K562 (cell line): Measurements from ENCODE around the gene TCP10L. TPM values are rescaled to one million over a fixed set of nuclear protein-coding genes. Genes with fewer than 3 reads are reported as not detected.
"Not testable (repeated sequence)": the region's sequence is repeated elsewhere in the genome, so short reads cannot be mapped to it uniquely, and the experiment has no call there.

Source experiments
- ATAC-seq: fragments of 200-7000 bp; cut with Tn5 transposase; 3 replicates; pipeline ENCODE4 v1.9.1; 2020; ENCODE audit warnings: moderate library complexity
- BruUV-seq: library from RNA; stranded (reverse); fragments of 400-500 nt; replicated peaks from 2 replicates; lab custom pipeline; 2021; lab: Mats Ljungman, UMichigan
- CTCF ChIA-PET: fragments of 300-600 bp; formaldehyde crosslinking; extraction: SDS; loops from one replicate; lab custom pipeline; 2021; ENCODE audit warnings: low intra/inter-chr PET ratio; lab: Yijun Ruan, JAX
- POLR2A ChIA-PET: fragments of 300-600, 350-650 bp; sonication (Branson Sonifier 250); formaldehyde crosslinking; extraction: SDS; loops from one replicate; lab custom pipeline; 2021; ENCODE audit warnings: antibody characterized with exemption, inconsistent platforms; lab: Yijun Ruan, JAX
- DNase-seq, 4 experiments: peaks; one replicate each; pipeline versions ENCODE4 v3.0.0 to v3.0.0-alpha.2; 2011 to 2018; ENCODE audit warnings: low spot score in 3 of 4, mixed read lengths in 3 of 4; ENCODE audit errors: extremely low read depth in 1 of 4
- FAIRE-seq: peaks from 2 replicates; lab custom pipeline; 2011; peaks lifted over from hg19 to GRCh38; lab: Jason Lieb, UNC
- H2AFZ ChIP-seq: 2 replicates; pipeline ENCODE4 v1.6.0; 2011; ENCODE audit warnings: low read depth, low read length, control low read depth, inconsistent platforms
- H3K27ac ChIP-seq: fragments of 200-600 bp; 3 replicates; pipeline ENCODE4 v1.8.0; 2011; ENCODE audit warnings: low read depth, mild to moderate bottlenecking, control low read depth, inconsistent platforms, low read length, moderate library complexity, mixed read lengths; ENCODE audit errors: extremely low read depth
- H3K27me3 ChIP-seq, 2 experiments: fragments of 300-600 bp in 1 of 2; 2 replicates in 1 of 2; 3 replicates in 1 of 2; pipeline versions ENCODE4 v1.6.0 to v1.8.0; 2011; ENCODE audit warnings: inconsistent platforms in 2 of 2, low read length in 2 of 2, mild to moderate bottlenecking in 1 of 2, mixed read lengths in 1 of 2, moderate library complexity in 1 of 2; ENCODE audit not compliant: control insufficient read depth in 2 of 2, insufficient read depth in 2 of 2
- H3K36me3 ChIP-seq: fragments of 300-600 bp; 3 replicates; pipeline ENCODE4 v1.8.0; 2011; ENCODE audit warnings: mild to moderate bottlenecking, low read length, inconsistent platforms; ENCODE audit not compliant: control insufficient read depth, insufficient read depth
- H3K4me1 ChIP-seq, 2 experiments: fragments of 200-600 bp in 1 of 2; replicated peaks in 1 of 2; 2 replicates in 1 of 2; 3 replicates in 1 of 2; pipeline versions ENCODE4 v1.5.1 to v1.8.0; 2011; ENCODE audit warnings: inconsistent platforms in 2 of 2, low read length in 2 of 2, mild to moderate bottlenecking in 1 of 2, mixed read lengths in 1 of 2, moderate library complexity in 1 of 2; ENCODE audit not compliant: control insufficient read depth in 2 of 2, insufficient read depth in 2 of 2
- H3K4me2 ChIP-seq: 2 replicates; pipeline ENCODE4 v1.6.1; 2011; ENCODE audit warnings: low read length, control low read depth, inconsistent platforms, mixed read lengths; ENCODE audit not compliant: insufficient read depth
- H3K4me3 ChIP-seq: fragments of 200-600 bp; sonication (generic), shearing (Covaris generic); 2 replicates; pipeline ENCODE4 v1.5.1; 2016; ENCODE audit warnings: control low read depth, inconsistent platforms
- H3K79me2 ChIP-seq: fragments of 200-600 bp; 3 replicates; pipeline ENCODE4 v1.8.0; 2011; ENCODE audit warnings: low read length, inconsistent platforms; ENCODE audit not compliant: control insufficient read depth, insufficient read depth
- H3K9ac ChIP-seq, 2 experiments: 2 replicates each; pipeline versions ENCODE4 v1.6.0 to v1.6.1; 2011; ENCODE audit warnings: low read depth in 2 of 2, low read length in 2 of 2, control low read depth in 1 of 2, inconsistent platforms in 1 of 2, mild to moderate bottlenecking in 1 of 2, mixed read lengths in 1 of 2; ENCODE audit not compliant: insufficient read depth in 1 of 2
- H3K9me1 ChIP-seq: one replicate; pipeline ENCODE4 v1.6.0; 2011; ENCODE audit warnings: inconsistent platforms, mild to moderate bottlenecking, low read length, moderate library complexity; ENCODE audit not compliant: control insufficient read depth, insufficient read depth
- H3K9me3 ChIP-seq: replicated peaks from 2 replicates; pipeline ENCODE4 v1.5.1; 2011; ENCODE audit warnings: low read depth, low read length, inconsistent platforms; ENCODE audit not compliant: control insufficient read depth, insufficient read depth
- H4K20me1 ChIP-seq: replicated peaks from 2 replicates; pipeline ENCODE4 v1.6.1; 2011; ENCODE audit warnings: low read length, inconsistent platforms, mixed read lengths; ENCODE audit not compliant: control insufficient read depth, insufficient read depth
- CXXC5 ChIP-seq: fragments of 250-450 bp; sonication (Bioruptor Pico); IDR thresholded peaks from 2 replicates; pipeline ENCODE4 v1.8.0; 2022; ENCODE audit warnings: inconsistent platforms, mild to moderate bottlenecking, moderate library complexity
- RFX1 ChIP-seq: fragments of 450-650 bp; IDR thresholded peaks from 2 replicates; pipeline ENCODE4 v1.6.1; 2016; ENCODE audit warnings: mild to moderate bottlenecking, moderate library complexity
- RNF2 ChIP-seq: sonication (generic); IDR thresholded peaks from 2 replicates; pipeline ENCODE4 v1.6.1; 2016
- WGBS: fragments of 100-300 bp; shearing (Covaris generic); methylation state at CpG from one replicate; pipeline ENCODE4 v1.1.6; 2016; ENCODE audit warnings: low coverage, mixed read lengths; ENCODE audit not compliant: insufficient coverage; ENCODE audit errors: missing lambda C conversion rate; 5-methylcytosine and 5-hydroxymethylcytosine counted together
- in situ Hi-C: fragments of 300-500 bp; cut with MboI; formaldehyde crosslinking; loops from 4 replicates; pipeline ENCODE4 v1.15.0; 2018; ENCODE audit warnings: inconsistent platforms, mixed read lengths
- intact Hi-C: fragments of 100-400 bp; cut with micrococcal nuclease; formaldehyde crosslinking; loops from 2 replicates; pipeline ENCODE4 v1.14.2; 2022
- polyA plus RNA-seq, 8 experiments: library from polyadenylated mRNA; depleted of rRNA in 4 of 8; stranded (reverse) in 5 of 8; unstranded in 3 of 8; fragments of >200 nt; fragmentation: Nextera tagmentation in 2 of 8; fragmentation: Illumina TruSeq in 1 of 8; extraction: Ambion mirVana in 2 of 8; extraction: Trizol in 1 of 8; gene quantifications; 2 replicates each; pipeline versions ENCODE4 v1.2.1 to v1.2.3, GENCODE V29; 2011 to 2014; ENCODE audit warnings: inconsistent platforms in 1 of 8, missing spikeins in 1 of 8
- total RNA-seq, 7 experiments: library from RNA; depleted of rRNA in 6 of 7; stranded (reverse); fragments of >200 nt in 6 of 7; fragmentation: Illumina TruSeq in 2 of 7; extraction: Trizol in 2 of 7; gene quantifications; 2 replicates each; pipeline versions ENCODE4 v1.2.1 to v1.2.3, GENCODE V29; 2011 to 2021; ENCODE audit warnings: low replicate concordance in 1 of 7
- TF ChIP-seq, protein P1 (sequence below): sonication (generic); formaldehyde crosslinking; IDR thresholded peaks from 2 replicates; pipeline ENCODE4 v1.8.1; 2022; ENCODE audit warnings: missing genetic modification reagents

Gene TCP10L
- total and polyA plus RNA-seq, 9 of the 15 experiments (the other 6 are each of a cell fraction or from before 2014, with no cell fraction given): 0.34 to 0.91 (median 0.56) TPM; not detected in 2

DNA sequence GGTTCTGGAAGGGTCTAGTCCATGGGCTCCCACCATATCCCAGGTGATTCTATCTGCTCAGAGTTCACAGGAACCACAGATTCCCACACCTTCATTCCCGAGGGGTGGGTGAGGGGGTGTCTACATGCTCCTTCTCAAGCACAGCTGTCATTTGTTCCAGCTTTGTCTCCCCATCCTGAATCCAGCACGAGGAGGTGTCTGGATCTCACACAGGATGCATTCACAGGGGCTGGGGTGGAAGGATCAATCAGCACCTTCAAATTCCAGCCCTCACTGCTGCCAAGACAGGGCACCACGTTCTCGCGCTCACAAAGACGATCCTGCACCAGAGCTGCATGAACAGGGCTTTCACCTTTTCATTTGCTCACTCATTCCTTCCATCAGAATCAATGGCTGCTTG lies 52.7 kb downstream of the TCP10L start (continued):
- TF ChIP-seq CXXC5 (CRISPR knock-in tag): no peak
- TF ChIP-seq, protein P1, sequence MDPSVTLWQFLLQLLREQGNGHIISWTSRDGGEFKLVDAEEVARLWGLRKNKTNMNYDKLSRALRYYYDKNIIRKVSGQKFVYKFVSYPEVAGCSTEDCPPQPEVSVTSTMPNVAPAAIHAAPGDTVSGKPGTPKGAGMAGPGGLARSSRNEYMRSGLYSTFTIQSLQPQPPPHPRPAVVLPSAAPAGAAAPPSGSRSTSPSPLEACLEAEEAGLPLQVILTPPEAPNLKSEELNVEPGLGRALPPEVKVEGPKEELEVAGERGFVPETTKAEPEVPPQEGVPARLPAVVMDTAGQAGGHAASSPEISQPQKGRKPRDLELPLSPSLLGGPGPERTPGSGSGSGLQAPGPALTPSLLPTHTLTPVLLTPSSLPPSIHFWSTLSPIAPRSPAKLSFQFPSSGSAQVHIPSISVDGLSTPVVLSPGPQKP (CRISPR knock-in tag): no peak
- TF ChIP-seq RNF2: no peak
- no peak for TF ChIP-seq RFX1
- TF ChIP-seq, all 486 proteins: peak for 0

DNA sequence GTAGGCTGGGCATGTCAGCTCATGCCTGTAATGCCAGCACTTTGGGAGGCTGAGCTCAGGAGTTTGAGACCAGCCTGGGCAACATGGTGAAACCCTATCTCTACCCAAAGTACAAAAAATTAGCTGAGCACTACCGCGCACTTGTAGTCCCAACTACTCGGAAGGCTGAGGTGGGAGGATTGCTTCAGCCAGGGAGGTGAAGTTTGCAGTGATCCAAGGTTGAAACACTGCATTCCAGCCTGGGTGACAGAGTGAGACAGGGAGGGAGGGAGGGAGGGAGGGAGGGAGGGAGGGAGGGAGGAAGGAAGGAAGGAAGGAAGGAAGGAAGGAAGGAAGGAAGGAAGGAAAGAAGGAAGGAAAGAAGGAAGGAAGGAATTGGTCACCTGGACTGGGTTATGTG lies 53.8 kb downstream of the TCP10L start:
- FAIRE-seq: not testable (repeated sequence)

More for the DNA sequence above, 53.8 kb downstream of the TCP10L start:
- H4K20me1 ChIP-seq, H2AFZ ChIP-seq, H3K4me1 ChIP-seq, H3K36me3 ChIP-seq, H3K4me2 ChIP-seq, H3K79me2 ChIP-seq, H3K9me3 ChIP-seq, ATAC-seq, BruUV-seq, H3K9ac ChIP-seq, H3K27ac ChIP-seq, CTCF ChIA-PET, in situ Hi-C loops, H3K4me3 ChIP-seq, H3K9me1 ChIP-seq, intact Hi-C loops, DNase-seq: not testable (repeated sequence)
- POLR2A ChIA-PET: interaction anchor here (0.6 to 1.0 kb wide), 2 partner anchors 18 to 100 kb away, joined by 3 to 4 read pairs; no protein-coding TSS in a partner anchor
- peaks cover 0 to 16% of the 10 kb centered on the region in 2 experiments; a peak in 3 of 5 replicates for H3K27me3 ChIP-seq
- 19% methylated on average over 3 of the region's 3 CpGs for WGBS
